ENCODE measurements around the gene ENPP7. TPM values are rescaled to one million over a fixed set of nuclear protein-coding genes. Genes with fewer than 3 reads are reported as not detected.

Gene ENPP7
- total RNA-seq, 1 donor from 2014 or later: not detected

DNA sequence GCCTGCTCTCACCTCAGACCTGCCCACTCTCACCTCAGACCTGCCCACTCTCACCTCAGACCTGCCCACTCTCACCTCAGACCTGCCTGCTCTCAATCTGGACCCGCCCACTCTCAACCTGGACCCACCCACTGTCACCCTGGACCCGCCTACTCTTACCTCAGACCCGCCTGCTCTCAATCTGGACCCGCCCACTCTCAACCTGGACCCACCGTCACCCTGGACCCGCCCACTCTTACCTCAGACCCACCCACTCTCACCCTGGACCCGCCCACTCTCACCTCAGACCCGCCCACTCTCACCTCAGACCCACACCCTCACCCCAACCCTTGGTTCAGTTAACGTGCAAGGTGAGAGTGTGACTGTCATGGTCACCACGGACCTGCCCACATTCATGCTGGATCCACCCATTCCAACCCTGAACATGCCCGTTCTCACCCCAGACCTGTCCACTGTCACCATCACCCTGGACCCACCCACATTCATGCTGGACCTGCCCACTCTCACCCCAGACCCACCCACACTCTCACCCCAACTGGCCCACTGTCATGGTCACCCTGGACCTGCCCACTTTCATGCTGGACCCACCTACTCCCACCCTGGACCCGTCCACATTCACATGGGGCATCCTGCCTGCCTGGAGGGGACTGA lies 31.2 kb upstream of the ENPP7 start:
- H3K36me3 ChIP-seq (ENCODE audit: control insufficient read depth, insufficient read depth, low read length): no peaks in the 10 kb centered on the region
- H3K27me3 ChIP-seq (ENCODE audit: control insufficient read depth, insufficient read depth, low read length): peaks cover 4% of the 10 kb centered on the region
- no peak overlapping the region for H3K4me3 ChIP-seq (ENCODE audit: low read depth, low read length)
- no peak for FAIRE-seq
- DNase-seq (ENCODE audit: low read depth): no peak
- TF ChIP-seq, protein P1, sequence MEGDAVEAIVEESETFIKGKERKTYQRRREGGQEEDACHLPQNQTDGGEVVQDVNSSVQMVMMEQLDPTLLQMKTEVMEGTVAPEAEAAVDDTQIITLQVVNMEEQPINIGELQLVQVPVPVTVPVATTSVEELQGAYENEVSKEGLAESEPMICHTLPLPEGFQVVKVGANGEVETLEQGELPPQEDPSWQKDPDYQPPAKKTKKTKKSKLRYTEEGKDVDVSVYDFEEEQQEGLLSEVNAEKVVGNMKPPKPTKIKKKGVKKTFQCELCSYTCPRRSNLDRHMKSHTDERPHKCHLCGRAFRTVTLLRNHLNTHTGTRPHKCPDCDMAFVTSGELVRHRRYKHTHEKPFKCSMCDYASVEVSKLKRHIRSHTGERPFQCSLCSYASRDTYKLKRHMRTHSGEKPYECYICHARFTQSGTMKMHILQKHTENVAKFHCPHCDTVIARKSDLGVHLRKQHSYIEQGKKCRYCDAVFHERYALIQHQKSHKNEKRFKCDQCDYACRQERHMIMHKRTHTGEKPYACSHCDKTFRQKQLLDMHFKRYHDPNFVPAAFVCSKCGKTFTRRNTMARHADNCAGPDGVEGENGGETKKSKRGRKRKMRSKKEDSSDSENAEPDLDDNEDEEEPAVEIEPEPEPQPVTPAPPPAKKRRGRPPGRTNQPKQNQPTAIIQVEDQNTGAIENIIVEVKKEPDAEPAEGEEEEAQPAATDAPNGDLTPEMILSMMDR (IDR thresholded peaks at IDR 0.05; ENCODE audit: insufficient read depth, low read length, severe bottlenecking): no peak

GRCh38 chr17:79700592-79700991 lies 30.2 kb upstream of the ENPP7 start:
- TF ChIP-seq, protein P1 (IDR thresholded peaks at IDR 0.05; ENCODE audit: insufficient read depth, low read length, severe bottlenecking): no peak
- Histone ChIP-seq H3K4me3 (ENCODE audit: low read depth, low read length) (no peak overlapping the region), H3K36me3 (ENCODE audit: control insufficient read depth, insufficient read depth, low read length) (no peaks in the 10 kb centered on the region), H3K27me3 (ENCODE audit: control insufficient read depth, insufficient read depth, low read length) (peaks cover 4% of the 10 kb centered on the region)
- DNase-seq (ENCODE audit: low read depth) (no peak), FAIRE-seq (no peak)

- Histone ChIP-seq H3K27me3 (ENCODE audit: control insufficient read depth, insufficient read depth, low read length) (peaks cover under 1% of the 10 kb centered on the region), H3K4me3 (ENCODE audit: low read depth, low read length) (no peak overlapping the region), H3K36me3 (ENCODE audit: control insufficient read depth, insufficient read depth, low read length) (no peaks in the 10 kb centered on the region)
- TF ChIP-seq, protein P1 (IDR thresholded peaks at IDR 0.05; ENCODE audit: insufficient read depth, low read length, severe bottlenecking): no peak
- no peak for FAIRE-seq
- DNase-seq (ENCODE audit: low read depth): no peak
These were observed 28.7 kb upstream of the ENPP7 start for GRCh38 chr17:79702034-79702433.

GRCh38 chr17:79702550-79703236 lies 28.1 kb upstream of the ENPP7 start:
- Histone ChIP-seq H3K27me3 (ENCODE audit: control insufficient read depth, insufficient read depth, low read length) (no peaks in the 10 kb centered on the region), H3K4me3 (ENCODE audit: low read depth, low read length) (no peak overlapping the region), H3K36me3 (ENCODE audit: control insufficient read depth, insufficient read depth, low read length) (no peaks in the 10 kb centered on the region)
- FAIRE-seq (no peak), DNase-seq (ENCODE audit: low read depth) (no peak)
- TF ChIP-seq, protein P1 (IDR thresholded peaks at IDR 0.05; ENCODE audit: insufficient read depth, low read length, severe bottlenecking): no peak

DNA sequence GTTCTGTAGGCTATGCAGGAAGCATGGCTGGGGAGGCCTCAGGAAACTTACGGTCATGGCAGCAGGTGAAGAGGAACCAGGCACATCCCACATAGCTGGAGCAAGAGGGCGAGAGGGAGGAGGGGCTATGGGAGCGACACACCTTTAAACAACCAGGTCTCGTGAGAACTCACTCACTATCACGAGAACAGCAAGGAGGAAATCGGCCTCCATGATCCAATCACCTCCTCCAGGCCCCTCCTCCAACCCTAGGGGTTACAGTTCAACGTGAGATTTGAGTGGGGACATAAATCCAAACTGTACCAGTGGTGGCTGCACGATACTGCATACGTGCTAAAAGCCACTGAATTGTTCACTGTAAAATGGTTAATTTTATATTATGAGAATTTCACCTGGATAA lies 26.1 kb upstream of the ENPP7 start:
- no peaks in the 10 kb centered on the region for H3K36me3 ChIP-seq (ENCODE audit: control insufficient read depth, insufficient read depth, low read length)
- no peak for FAIRE-seq

More for the DNA sequence above, 26.1 kb upstream of the ENPP7 start:
- TF ChIP-seq, protein P1 (IDR thresholded peaks at IDR 0.05; ENCODE audit: insufficient read depth, low read length, severe bottlenecking): no peak
- no peak for DNase-seq (ENCODE audit: low read depth)
- no peak overlapping the region for H3K4me3 ChIP-seq (ENCODE audit: low read depth, low read length)
- H3K27me3 ChIP-seq (ENCODE audit: control insufficient read depth, insufficient read depth, low read length): no peaks in the 10 kb centered on the region

All from bronchial epithelial cell (primary cell).